Osteocyte (in vitro differentiated cells): Measurements from ENCODE around the gene DDX31. TPM values are rescaled to one million over a fixed set of nuclear protein-coding genes. Genes with fewer than 3 reads are reported as not detected.

Source experiments
- DNase-seq: peaks from one replicate; pipeline ENCODE4 v3.0.0; 2021; ENCODE audit warnings: mixed read lengths; ENCODE audit not compliant: unreplicated experiment; ENCODE audit errors: extremely low spot score
- H3K27ac Mint-ChIP-seq: one replicate; pipeline ENCODE4 v1.8.0; 2021; ENCODE audit warnings: mild to moderate bottlenecking, mixed read lengths; ENCODE audit not compliant: unreplicated experiment
- H3K27me3 Mint-ChIP-seq: one replicate; pipeline ENCODE4 v1.8.0; 2021; ENCODE audit warnings: mixed read lengths; ENCODE audit not compliant: unreplicated experiment
- H3K36me3 Mint-ChIP-seq: one replicate; pipeline ENCODE4 v1.8.0; 2021; ENCODE audit warnings: mixed read lengths; ENCODE audit not compliant: unreplicated experiment
- H3K4me1 Mint-ChIP-seq: one replicate; pipeline ENCODE4 v1.8.0; 2021; ENCODE audit warnings: mixed read lengths; ENCODE audit not compliant: unreplicated experiment
- H3K4me3 Mint-ChIP-seq: one replicate; pipeline ENCODE4 v1.8.0; 2021; ENCODE audit warnings: mild to moderate bottlenecking, moderate library complexity, mixed read lengths; ENCODE audit not compliant: unreplicated experiment
- H3K9me3 Mint-ChIP-seq: one replicate; pipeline ENCODE4 v1.8.0; 2021; ENCODE audit warnings: mixed read lengths; ENCODE audit not compliant: unreplicated experiment
- total RNA-seq: library from RNA; stranded (reverse); gene quantifications from 2 replicates; pipeline ENCODE4 v1.2.1, GENCODE V29; 2021
- TF ChIP-seq, protein P1 (sequence below): fragments of 200-600 bp; sonication (generic); IDR thresholded peaks from 2 replicates; pipeline ENCODE4 v1.5.0; 2021; ENCODE audit warnings: antibody characterized with exemption, mild to moderate bottlenecking, moderate library complexity

DDX31 gene
- total RNA-seq, 1 donor from 2014 or later: 14.6 TPM

DNA sequence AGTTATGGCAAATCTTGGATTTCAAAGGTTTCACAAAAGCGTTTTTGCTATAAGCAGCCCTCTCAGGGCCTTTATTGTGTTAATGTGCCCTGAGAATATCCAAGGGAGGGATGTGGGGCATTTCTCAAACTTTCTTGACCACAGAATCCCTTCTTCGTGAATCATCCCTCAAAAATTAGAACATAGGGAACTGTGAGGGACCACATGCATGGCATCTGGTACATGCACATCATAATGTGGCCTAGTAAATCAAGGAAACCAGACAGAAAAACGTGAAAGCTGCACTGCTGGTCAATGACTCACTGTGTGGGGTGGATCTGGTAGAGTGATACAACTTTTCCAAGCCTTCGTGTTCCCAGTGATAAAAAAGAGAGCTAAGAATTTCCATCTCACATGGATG, 22.4 kb downstream of the DDX31 start:
- DNase-seq: no peak
- peak overlapping the region; percentile 43 for H3K27ac Mint-ChIP-seq
- TF ChIP-seq, protein P1, sequence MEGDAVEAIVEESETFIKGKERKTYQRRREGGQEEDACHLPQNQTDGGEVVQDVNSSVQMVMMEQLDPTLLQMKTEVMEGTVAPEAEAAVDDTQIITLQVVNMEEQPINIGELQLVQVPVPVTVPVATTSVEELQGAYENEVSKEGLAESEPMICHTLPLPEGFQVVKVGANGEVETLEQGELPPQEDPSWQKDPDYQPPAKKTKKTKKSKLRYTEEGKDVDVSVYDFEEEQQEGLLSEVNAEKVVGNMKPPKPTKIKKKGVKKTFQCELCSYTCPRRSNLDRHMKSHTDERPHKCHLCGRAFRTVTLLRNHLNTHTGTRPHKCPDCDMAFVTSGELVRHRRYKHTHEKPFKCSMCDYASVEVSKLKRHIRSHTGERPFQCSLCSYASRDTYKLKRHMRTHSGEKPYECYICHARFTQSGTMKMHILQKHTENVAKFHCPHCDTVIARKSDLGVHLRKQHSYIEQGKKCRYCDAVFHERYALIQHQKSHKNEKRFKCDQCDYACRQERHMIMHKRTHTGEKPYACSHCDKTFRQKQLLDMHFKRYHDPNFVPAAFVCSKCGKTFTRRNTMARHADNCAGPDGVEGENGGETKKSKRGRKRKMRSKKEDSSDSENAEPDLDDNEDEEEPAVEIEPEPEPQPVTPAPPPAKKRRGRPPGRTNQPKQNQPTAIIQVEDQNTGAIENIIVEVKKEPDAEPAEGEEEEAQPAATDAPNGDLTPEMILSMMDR: no peak
- H3K4me1 Mint-ChIP-seq: peaks cover 8% of the 10 kb centered on the region
- no peaks in the 10 kb centered on the region for H3K9me3 Mint-ChIP-seq
- H3K36me3 Mint-ChIP-seq: peaks cover 50% of the 10 kb centered on the region
- H3K27me3 Mint-ChIP-seq: no peaks in the 10 kb centered on the region
- H3K4me3 Mint-ChIP-seq: no peak overlapping the region

DNA sequence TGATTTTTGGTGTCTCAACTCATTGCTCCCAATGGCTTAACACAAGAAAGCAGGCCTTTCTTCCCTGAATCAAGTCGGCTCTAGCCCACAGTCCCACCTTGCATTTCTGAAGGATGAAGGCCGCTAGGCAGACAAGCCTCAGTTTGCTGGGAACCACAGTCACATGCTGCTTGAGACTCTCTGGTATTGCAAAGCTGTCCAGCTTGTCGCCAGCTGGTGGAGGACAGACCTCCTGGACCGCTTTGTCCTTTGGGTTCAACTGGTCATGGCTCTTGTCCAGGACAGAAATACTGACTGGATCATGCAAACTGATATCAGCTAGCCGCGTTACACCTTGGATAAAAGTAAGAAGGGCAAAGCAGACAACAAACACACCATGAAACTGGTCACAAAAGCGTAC, 23.1 kb downstream of the DDX31 start:
- TF ChIP-seq, protein P1: no peak
- H3K36me3 Mint-ChIP-seq: peaks cover 52% of the 10 kb centered on the region
- H3K4me3 Mint-ChIP-seq: no peak overlapping the region
- H3K4me1 Mint-ChIP-seq: peaks cover 8% of the 10 kb centered on the region
- no peak for DNase-seq
- no peaks in the 10 kb centered on the region for H3K27me3 Mint-ChIP-seq
- H3K9me3 Mint-ChIP-seq: no peaks in the 10 kb centered on the region
- H3K27ac Mint-ChIP-seq: peak overlapping the region; percentile 43

DNA sequence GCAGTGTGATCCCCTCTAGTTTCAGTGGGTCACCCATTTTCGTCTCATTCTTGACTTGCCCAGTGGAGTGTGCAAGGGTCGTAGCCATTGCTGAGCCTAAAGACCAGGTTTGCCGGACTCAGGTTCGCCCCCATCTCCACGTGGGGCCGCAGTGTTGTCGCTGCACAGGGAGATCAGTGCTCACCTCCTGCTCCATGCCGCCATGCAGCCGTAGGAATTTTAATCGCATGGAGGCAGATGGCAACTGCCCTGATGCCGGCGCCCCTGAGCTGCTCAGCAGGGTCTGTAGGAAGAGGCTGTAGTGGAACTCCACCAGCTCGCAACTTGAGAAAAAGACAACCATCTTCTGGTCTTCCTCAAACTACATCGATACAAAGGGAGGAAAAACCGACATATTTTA, 24.1 kb downstream of the DDX31 start:
- TF ChIP-seq, protein P1: no peak
- Mint-ChIP-seq H3K27ac (no peak overlapping the region), H3K27me3 (no peaks in the 10 kb centered on the region), H3K9me3 (no peaks in the 10 kb centered on the region), H3K4me3 (no peak overlapping the region), H3K36me3 (peaks cover 60% of the 10 kb centered on the region), H3K4me1 (peaks cover 8% of the 10 kb centered on the region)
- DNase-seq: no peak

DNA sequence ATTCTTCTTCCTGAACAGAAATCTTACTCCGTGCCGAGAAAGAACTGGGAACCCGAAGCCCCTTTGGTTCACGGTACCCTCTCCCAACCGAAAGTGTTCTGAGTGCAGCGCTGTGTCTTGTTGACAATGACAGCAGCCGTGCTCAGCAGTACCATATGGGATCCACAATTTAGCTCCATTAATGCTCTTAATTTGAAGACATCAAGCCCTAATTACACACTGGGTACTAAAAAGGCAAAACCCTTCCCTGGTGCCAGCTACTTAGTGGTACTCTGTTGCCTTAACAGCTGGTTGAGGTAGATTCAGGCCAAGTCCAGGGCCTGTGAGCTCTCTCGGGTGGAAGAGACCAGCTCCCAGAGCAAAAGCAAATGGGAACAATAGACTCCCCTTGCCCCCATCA, 24.5 kb downstream of the DDX31 start:
- Mint-ChIP-seq H3K27ac (no peak overlapping the region), H3K4me3 (no peak overlapping the region), H3K36me3 (peaks cover 61% of the 10 kb centered on the region), H3K27me3 (no peaks in the 10 kb centered on the region), H3K9me3 (no peaks in the 10 kb centered on the region), H3K4me1 (peaks cover 8% of the 10 kb centered on the region)
- TF ChIP-seq, protein P1: no peak
- no peak for DNase-seq

DNA sequence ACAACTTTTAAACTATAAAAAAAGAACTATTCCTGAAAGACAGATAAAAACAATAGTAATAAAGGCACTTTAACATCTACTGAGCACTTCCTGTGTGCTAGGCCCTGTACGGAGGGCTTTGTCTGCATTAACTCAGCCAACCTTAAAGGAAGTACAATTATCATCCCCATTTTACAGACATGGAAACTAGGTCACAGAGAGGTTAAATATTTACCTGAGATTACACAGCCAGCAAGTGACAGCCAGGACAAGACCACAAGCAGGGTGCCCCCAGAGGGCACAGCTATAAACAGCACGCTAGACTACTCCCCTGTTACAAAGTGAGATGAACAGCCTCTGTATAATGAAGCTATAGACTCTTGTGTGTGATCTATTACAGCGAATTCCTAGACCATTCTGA, 25.5 kb downstream of the DDX31 start:
- Mint-ChIP-seq H3K4me3 (no peak overlapping the region), H3K27me3 (no peaks in the 10 kb centered on the region), H3K36me3 (peaks cover 64% of the 10 kb centered on the region), H3K4me1 (peaks cover 8% of the 10 kb centered on the region), H3K27ac (no peak overlapping the region), H3K9me3 (no peaks in the 10 kb centered on the region)
- TF ChIP-seq, protein P1: no peak
- no peak for DNase-seq
